NCI-H146 (cell line): ENCODE measurements around the gene SKAP1.
A peak's percentile ranks its signal among the peaks of the same experiment; 100 is the strongest.

Experiments
- DNase-seq: peaks from one replicate; lab custom pipeline; 2025; lab: John Stamatoyannopoulos, UW

Gene SKAP1

DNA sequence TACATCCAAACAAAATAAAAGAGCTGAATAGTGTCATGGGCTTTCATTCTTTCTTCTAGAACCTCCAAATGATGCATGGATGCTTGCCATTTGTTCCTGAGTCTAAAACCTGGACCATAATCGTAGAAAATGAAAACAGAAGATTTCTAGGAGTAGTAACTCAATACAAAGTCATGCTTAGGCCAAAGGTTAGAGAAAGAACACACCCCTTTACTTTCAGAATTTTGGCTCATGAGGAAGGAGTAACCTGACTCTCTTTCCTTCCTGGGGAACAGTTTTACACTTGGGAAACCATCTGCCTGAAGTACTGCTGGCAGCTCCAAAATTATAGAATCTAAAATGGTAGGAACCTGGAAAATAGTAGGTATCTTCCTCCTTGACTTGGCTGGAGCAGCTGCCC is 185.2 kb downstream of the SKAP1 start:
- DNase-seq = no peak

- no peak for DNase-seq
Measured at GRCh38 chr17:48244121-48244711, 185.8 kb downstream of the SKAP1 start.

DNA sequence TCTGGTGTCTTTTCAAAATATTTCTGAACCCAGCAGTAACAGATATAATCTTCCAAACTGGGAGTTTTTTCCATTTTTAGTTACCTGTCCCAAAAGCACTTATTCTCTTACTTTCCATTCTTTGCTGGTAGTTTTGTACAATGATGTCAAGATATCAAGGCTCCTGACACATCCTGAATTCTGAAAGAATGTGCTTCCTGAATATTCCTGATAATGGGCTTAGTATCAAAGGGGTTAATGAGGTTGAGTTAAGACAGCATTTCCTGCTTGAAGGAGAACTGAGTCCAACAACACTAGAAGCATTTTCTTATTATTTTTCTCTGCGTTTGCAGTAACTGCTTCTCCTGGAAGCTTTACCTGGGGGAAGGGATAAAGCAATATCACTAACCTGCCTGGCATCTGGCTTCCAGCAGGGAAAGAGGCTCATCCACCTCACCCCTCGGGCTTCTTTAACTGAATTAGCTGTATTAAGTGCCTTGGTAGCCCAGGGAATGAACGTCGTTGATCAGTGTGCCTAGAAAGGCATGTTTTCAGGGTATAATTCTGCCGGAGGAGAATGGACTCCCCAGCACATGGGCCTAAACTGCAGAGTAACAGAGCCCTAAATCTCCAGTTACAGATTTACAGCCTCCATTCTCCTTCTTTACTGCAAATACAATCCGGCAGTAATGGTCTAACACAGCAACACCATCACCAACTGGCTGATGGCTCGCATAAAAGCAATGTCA is 188.1 kb downstream of the SKAP1 start:
- DNase-seq = no peak

DNA sequence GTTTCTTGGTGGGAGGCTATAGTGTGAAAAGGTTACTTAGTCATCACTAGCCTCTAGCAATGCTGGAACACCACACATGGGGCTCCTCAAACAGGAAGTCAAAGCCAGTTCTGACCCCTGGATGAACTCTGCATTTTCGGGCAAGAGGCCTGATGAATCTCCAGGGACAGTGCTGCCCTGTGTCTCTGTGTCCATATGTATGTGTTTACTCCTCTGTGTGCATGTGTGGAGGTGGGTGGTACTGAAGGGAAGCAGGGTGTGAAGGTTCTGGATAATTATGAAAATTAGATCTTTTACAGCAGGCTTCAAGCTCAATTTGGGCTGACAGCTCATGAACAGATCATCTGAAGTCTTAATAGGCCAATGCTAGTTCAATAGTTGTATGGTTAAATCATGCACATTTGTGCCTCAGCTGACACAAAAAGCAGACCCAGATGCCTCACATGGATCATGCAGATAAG is 188.9 kb downstream of the SKAP1 start:
- DNase-seq = no peak

- no peak for DNase-seq
Measured at GRCh38 chr17:48240562-48241130, 189.4 kb downstream of the SKAP1 start.

- no peak for DNase-seq
Measured at GRCh38 chr17:48240122-48240521, 189.9 kb downstream of the SKAP1 start.

DNA sequence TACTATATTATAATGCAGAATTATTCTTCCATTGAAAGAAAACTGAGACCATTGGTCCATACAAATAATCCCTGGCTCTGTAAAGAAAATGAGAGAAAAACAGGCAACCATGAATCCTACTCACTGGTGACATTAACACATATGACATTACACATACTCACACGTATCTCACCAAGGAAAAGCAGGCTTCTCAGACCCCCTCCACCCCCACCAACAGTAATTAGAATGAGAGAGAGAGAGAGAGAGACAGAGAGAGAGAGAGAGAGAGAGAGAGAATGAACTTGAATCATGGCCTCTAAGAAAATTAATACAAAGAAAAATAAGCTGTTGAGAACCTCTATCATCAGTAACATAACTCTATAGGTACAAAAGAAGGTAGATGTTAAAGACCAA is 190.4 kb downstream of the SKAP1 start:
- no peak for DNase-seq

- DNase-seq = no peak
Measured at GRCh38 chr17:48238933-48239602, 190.9 kb downstream of the SKAP1 start.

DNA sequence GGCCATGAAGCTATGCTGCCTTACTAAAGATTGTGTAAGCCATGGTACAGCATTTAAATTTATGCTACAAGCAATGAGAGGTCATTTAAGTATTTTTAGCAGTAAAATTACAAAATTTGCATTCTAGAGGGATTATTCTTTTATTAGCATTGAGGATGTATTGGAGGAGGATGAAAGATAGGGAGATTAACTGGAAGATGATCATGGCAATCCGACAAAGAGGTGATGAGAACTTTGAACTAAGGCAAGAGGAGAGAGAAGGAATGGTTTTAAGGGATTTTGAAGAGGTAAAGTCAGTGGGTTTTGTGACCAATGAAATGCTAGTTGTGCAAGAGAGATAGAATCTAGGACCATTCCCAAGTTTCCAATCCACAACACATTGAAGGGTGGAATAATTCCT is 192.6 kb downstream of the SKAP1 start:
- no peak for DNase-seq

DNA sequence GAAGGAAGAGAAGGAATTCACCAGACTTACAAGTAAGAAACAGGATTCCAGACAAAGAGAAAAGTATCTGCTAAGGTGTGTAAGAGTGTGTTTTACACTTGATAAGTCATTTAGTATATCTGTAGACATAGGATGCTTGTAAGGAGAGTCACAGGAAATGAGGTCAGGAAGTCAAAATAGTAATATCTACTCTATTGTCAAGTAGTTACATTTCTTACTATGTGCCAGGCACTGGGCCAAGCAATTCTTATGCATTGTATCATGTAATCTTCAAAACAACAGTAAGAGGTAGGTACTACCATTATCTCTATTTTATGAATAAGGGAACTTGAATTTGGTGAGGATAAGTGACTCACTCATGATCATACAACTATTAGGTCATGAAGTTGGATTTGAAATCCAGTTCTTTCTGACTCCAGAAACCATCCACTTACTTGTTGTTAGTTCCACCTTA is 193.3 kb downstream of the SKAP1 start:
- DNase-seq = no peak

- no peak for DNase-seq
Measured at GRCh38 chr17:48234922-48235321, 195.1 kb downstream of the SKAP1 start.

DNA sequence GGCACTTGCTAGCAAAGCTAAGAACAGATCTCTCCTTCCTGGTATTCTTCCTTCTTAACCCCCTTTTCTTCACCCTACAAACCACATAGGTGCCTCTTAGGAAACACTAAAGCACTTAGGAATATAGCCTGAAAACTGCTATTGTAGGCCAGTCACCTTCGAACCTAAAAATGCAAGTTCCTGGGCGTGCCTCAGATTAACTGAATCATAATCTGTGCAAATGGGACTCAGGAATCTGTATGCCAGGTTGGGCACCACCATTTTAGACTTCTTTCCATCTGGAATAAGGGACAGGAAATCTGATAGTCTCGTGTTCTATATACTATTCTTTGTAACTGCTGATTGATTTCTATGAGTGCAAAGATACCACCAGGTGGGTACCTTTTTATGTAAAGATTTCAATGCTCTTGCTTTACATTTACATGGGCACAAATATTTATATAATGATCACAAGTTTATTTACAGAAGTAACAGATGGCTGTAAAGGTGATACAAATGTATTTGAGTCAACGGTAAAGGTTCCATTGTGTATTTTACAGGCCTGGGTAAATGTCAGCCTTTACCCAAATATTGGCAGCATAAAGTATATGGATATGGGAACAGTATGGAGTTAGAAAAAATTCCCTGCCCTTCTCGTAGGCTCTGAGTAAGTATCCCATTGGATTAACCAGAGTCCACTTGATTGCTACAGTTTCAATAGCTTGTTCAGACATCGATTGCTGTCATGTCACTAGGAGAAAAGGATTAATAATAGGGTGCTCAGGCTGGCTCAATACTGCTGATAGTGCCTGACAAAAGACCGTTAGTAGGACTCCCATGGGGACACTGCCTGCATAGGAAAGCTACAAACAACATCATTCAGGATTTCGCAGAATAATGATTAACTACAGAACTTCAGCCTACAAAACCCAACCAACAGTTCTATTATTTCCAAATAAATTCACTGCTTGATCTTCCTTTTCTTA is 197.7 kb downstream of the SKAP1 start:
- DNase-seq = peak; percentile 97

- DNase-seq = no peak
Measured at GRCh38 chr17:48229936-48230335, 200.1 kb downstream of the SKAP1 start.

- peak; percentile 33 for DNase-seq
Measured at GRCh38 chr17:48228720-48229119, 201.3 kb downstream of the SKAP1 start.

DNA sequence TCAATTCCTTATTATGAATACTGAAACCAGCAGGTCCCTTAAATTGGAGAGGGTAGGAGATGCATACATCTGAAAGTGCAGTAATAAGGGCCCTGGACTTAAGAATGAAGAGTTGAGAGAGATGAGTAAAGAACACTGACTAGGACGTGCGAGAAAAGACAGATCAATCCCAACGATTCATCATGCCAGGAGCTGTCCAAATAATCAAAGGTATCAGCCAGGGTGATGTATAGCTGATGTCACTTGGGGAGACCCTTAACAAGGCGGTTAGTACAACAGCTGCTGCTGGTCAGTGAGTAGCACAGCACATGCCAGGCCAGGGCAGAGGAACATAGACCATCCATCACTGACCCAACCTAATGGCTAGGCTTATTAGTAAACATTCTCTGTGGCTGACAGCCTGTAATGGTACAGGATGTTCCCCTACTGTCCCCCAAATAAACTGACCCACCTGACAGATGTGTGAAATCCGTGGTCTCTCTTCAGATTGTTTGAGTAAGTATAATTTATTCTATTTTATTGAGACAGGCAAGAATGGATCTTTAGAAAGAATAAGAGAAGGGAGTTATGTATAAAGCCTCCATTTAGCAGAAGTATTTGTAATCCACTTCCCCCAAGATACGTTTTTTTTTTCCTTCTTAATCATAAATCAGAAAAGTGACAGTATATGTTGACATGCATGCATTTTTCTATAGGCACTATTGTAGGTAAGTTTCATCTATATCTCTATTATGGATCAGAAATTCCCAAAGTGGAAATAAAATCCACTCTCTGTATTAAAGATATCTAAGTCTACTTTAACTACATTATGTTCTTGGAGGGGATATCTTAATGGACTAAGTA is 204.1 kb downstream of the SKAP1 start:
- DNase-seq = no peak

GRCh38 chr17:48223945-48224344 is 206.1 kb downstream of the SKAP1 start:
- no peak for DNase-seq

GRCh38 chr17:48219617-48220016 is 210.4 kb downstream of the SKAP1 start:
- DNase-seq = peak; percentile 92

- peak; percentile 85 for DNase-seq
Measured at GRCh38 chr17:48215583-48216139, 214.4 kb downstream of the SKAP1 start.

- peak; percentile 57 for DNase-seq
Measured at GRCh38 chr17:48213797-48214196, 216.2 kb downstream of the SKAP1 start.

DNA sequence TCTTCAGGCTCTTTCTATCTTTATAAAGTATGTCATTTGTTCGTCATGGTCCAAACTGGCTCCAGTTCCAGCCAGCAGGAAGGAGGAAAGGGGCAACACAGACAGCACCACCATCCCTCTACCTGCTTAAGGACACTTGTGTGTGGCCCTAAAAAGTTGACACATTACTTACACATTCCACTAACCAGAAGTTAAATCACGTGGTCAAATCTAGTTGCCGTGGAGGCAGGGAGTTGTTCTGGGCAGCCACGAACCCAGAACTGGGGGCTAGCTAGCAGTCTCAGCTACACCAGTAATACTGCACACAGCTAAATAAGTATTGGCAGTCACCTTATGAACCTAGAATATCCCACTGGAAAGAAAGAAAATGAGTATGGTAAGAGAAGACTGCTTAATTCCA is 218.2 kb downstream of the SKAP1 start:
- DNase-seq = no peak
